Measurements from ENCODE around the gene FTO. TPM values are rescaled to one million over a fixed set of nuclear protein-coding genes. Genes with fewer than 3 reads are reported as not detected.

The FTO gene
- polyA plus RNA-seq, 1 donor from 2014 or later: 80.1 TPM

DNA sequence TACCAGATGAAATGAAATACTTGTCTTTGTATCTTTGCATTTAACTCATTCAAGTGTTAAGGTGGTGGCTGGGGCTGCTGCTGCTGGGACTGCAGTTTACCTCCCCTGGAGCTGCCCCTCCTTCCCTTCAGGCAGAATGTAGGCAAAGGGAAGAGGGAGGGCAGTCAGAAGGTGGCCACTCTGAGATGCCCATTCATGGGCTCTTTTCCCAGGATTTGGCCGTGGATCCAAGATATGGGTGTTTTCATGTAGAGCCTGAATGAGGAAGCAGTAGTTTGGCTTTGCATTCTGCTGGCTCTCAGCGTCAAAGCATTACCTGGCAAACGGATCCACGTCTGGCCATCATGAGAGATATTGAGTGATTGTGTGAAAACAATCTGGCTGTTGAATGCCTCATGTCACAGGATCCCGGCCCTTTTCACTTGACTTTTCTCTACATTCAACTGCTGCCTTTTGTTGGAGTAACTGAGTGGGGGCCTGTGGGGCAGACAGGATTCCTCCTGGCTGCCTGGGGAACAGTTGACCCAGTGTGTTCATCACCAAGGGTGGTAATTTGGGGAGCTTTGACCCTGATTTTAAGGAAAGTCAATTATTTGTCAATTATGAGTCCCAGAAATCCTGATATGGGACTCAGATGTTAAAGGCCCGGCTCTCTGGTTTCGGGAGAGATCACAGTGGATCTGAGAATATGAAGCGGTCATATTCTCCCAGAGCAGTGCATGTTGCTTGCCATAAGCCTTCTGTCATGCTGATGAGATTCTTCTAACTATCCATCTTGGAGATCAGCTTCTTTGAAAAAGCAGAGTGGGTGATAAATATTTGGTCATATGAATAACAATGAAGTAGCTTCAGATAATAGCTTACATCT is 345.9 kb downstream of the FTO start:
- H3K27me3 ChIP-seq (ENCODE audit: insufficient read depth, low read depth, low read length): no peaks in the 10 kb centered on the region
- TF ChIP-seq, protein P1, sequence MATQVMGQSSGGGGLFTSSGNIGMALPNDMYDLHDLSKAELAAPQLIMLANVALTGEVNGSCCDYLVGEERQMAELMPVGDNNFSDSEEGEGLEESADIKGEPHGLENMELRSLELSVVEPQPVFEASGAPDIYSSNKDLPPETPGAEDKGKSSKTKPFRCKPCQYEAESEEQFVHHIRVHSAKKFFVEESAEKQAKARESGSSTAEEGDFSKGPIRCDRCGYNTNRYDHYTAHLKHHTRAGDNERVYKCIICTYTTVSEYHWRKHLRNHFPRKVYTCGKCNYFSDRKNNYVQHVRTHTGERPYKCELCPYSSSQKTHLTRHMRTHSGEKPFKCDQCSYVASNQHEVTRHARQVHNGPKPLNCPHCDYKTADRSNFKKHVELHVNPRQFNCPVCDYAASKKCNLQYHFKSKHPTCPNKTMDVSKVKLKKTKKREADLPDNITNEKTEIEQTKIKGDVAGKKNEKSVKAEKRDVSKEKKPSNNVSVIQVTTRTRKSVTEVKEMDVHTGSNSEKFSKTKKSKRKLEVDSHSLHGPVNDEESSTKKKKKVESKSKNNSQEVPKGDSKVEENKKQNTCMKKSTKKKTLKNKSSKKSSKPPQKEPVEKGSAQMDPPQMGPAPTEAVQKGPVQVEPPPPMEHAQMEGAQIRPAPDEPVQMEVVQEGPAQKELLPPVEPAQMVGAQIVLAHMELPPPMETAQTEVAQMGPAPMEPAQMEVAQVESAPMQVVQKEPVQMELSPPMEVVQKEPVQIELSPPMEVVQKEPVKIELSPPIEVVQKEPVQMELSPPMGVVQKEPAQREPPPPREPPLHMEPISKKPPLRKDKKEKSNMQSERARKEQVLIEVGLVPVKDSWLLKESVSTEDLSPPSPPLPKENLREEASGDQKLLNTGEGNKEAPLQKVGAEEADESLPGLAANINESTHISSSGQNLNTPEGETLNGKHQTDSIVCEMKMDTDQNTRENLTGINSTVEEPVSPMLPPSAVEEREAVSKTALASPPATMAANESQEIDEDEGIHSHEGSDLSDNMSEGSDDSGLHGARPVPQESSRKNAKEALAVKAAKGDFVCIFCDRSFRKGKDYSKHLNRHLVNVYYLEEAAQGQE (IDR thresholded peaks at IDR 0.05; ENCODE audit: borderline replicate concordance): no peak
- TF ChIP-seq RAD21 (conservative IDR thresholded peaks at IDR 0.05) (no peak), TAF1 (IDR thresholded peaks at IDR 0.05; ENCODE audit: low read depth) (no peak), EZH2 (IDR thresholded peaks at IDR 0.05; ENCODE audit: borderline replicate concordance, insufficient read depth, low read length, poor library complexity, severe bottlenecking) (no peak), EP300 (conservative IDR thresholded peaks at IDR 0.05; ENCODE audit: poor library complexity, severe bottlenecking) (no peak), POLR2AphosphoS5 (IDR thresholded peaks at IDR 0.05) (no peak), MXI1 (conservative IDR thresholded peaks at IDR 0.05; ENCODE audit: poor library complexity, severe bottlenecking) (no peak), SMC3 (conservative IDR thresholded peaks at IDR 0.05; ENCODE audit: poor library complexity) (no peak)
- TF ChIP-seq, protein P2, sequence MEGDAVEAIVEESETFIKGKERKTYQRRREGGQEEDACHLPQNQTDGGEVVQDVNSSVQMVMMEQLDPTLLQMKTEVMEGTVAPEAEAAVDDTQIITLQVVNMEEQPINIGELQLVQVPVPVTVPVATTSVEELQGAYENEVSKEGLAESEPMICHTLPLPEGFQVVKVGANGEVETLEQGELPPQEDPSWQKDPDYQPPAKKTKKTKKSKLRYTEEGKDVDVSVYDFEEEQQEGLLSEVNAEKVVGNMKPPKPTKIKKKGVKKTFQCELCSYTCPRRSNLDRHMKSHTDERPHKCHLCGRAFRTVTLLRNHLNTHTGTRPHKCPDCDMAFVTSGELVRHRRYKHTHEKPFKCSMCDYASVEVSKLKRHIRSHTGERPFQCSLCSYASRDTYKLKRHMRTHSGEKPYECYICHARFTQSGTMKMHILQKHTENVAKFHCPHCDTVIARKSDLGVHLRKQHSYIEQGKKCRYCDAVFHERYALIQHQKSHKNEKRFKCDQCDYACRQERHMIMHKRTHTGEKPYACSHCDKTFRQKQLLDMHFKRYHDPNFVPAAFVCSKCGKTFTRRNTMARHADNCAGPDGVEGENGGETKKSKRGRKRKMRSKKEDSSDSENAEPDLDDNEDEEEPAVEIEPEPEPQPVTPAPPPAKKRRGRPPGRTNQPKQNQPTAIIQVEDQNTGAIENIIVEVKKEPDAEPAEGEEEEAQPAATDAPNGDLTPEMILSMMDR (IDR thresholded peaks at IDR 0.05; ENCODE audit: poor library complexity, severe bottlenecking): no peak
- no peaks in the 10 kb centered on the region for H3K36me3 ChIP-seq (ENCODE audit: insufficient read depth, low read length)
- H3K79me2 ChIP-seq (replicated peaks; ENCODE audit: insufficient read depth, low read length): no peaks in the 10 kb centered on the region
- no peaks in the 10 kb centered on the region for H4K20me1 ChIP-seq (ENCODE audit: insufficient read depth)
- H3K9me3 ChIP-seq (ENCODE audit: low read length): no peaks in the 10 kb centered on the region
- no peak overlapping the region for H3K9ac ChIP-seq (ENCODE audit: low read length)
- no peaks in the 10 kb centered on the region for H3F3A ChIP-seq (ENCODE audit: insufficient read depth, low read length, poor library complexity, severe bottlenecking)
- H2AFZ ChIP-seq (ENCODE audit: low read depth, low read length): no peak overlapping the region
- peak overlapping the region; percentile 41 for H3K27ac ChIP-seq (ENCODE audit: low read length)
- no peaks in the 10 kb centered on the region for H3K9me2 ChIP-seq (ENCODE audit: insufficient read depth, low read length)
- H3K4me3 ChIP-seq (ENCODE audit: low read length): peak overlapping the region; percentile 2
- no peak overlapping the region for H3K4me2 ChIP-seq (ENCODE audit: low read length)

DNA sequence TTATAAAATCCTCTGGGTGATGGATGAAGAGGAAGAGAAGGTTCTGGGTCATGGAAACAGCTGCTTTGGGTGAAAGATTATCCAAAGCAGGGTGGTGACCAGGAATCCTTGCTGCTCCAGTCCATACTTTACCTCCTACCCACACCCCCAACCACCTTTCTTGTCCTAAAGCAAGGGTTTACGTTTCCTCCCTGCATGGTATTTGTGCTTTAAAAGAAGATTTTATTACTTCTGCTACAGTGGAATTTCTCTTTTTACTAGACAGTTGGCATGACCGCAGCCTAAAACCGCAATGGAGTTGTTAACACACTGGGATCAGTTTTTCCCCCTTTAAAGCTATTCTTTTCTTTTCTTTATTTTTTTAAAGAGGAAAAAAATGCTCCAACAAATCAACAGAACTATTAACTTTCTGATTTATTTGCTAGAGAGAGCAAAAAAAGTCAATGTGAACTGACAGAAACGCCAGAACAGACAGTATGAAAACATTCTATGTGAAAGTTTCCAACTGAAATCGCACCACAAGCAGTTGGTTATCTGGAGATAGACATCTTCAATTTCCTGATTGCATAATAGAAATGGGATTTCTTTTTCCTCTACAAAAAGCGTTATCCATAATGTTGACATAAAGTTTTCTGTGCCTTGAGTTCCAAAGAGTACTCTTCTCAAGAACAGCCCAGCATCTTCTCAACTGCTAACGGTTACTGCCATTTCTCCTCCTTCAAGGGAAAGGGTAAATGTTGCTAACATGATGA is 346.7 kb downstream of the FTO start:
- H3K9me3 ChIP-seq (ENCODE audit: low read length): no peaks in the 10 kb centered on the region
- no peaks in the 10 kb centered on the region for H4K20me1 ChIP-seq (ENCODE audit: insufficient read depth)
- no peaks in the 10 kb centered on the region for H3K9me2 ChIP-seq (ENCODE audit: insufficient read depth, low read length)
- no peaks in the 10 kb centered on the region for H3K79me2 ChIP-seq (replicated peaks; ENCODE audit: insufficient read depth, low read length)
- no peak for TF ChIP-seq RAD21 (conservative IDR thresholded peaks at IDR 0.05)
- TF ChIP-seq MXI1 (conservative IDR thresholded peaks at IDR 0.05; ENCODE audit: poor library complexity, severe bottlenecking): no peak
- TF ChIP-seq, protein P2 (IDR thresholded peaks at IDR 0.05; ENCODE audit: poor library complexity, severe bottlenecking): no peak
- TF ChIP-seq EP300 (conservative IDR thresholded peaks at IDR 0.05; ENCODE audit: poor library complexity, severe bottlenecking): no peak
- no peak overlapping the region for H3K9ac ChIP-seq (ENCODE audit: low read length)
- H3K4me2 ChIP-seq (ENCODE audit: low read length): no peak overlapping the region
- no peak overlapping the region for H2AFZ ChIP-seq (ENCODE audit: low read depth, low read length)
- no peak overlapping the region for H3K27ac ChIP-seq (ENCODE audit: low read length)
- no peaks in the 10 kb centered on the region for H3K36me3 ChIP-seq (ENCODE audit: insufficient read depth, low read length)
- H3F3A ChIP-seq (ENCODE audit: insufficient read depth, low read length, poor library complexity, severe bottlenecking): no peaks in the 10 kb centered on the region
- no peaks in the 10 kb centered on the region for H3K27me3 ChIP-seq (ENCODE audit: insufficient read depth, low read depth, low read length)
- H3K4me3 ChIP-seq (ENCODE audit: low read length): no peak overlapping the region

Data from neural cell (in vitro differentiated cells).